Stimulated activated memory B cell treated with anti-CD40 and anti-IgM and Interleukin-4, amounts not matched to agents 10 μg/mL and 1 μg/mL and 100 μg/mL, for 72 hours (primary cell): ENCODE measurements around the gene MGAT5B.

Source experiments
- ATAC-seq: fragments of 150-1000 bp; cut with Tn5 transposase; 2 replicates; pipeline ENCODE4 v1.10.0; 2021
- H3K27ac Mint-ChIP-seq: one replicate; pipeline ENCODE4 v1.8.0; 2022; ENCODE audit warnings: mild to moderate bottlenecking, mixed read lengths
- H3K27me3 Mint-ChIP-seq: one replicate; pipeline ENCODE4 v1.8.0; 2022; ENCODE audit warnings: mixed read lengths
- H3K36me3 Mint-ChIP-seq: one replicate; pipeline ENCODE4 v1.8.0; 2022; ENCODE audit warnings: mixed read lengths
- H3K4me1 Mint-ChIP-seq: one replicate; pipeline ENCODE4 v1.8.0; 2022; ENCODE audit warnings: mixed read lengths
- H3K4me3 Mint-ChIP-seq: one replicate; pipeline ENCODE4 v1.8.0; 2022; ENCODE audit warnings: mild to moderate bottlenecking, moderate library complexity, mixed read lengths
- H3K9me3 Mint-ChIP-seq: one replicate; pipeline ENCODE4 v1.8.0; 2022; ENCODE audit warnings: mixed read lengths

Gene MGAT5B

GRCh38 chr17:76868176-76868668 is at the start of gene MGAT5B:
MGAT5B (plus strand) TSS chr17:76868404; CDS start chr17:76869030, 626 bp downstream.
- Mint-ChIP-seq H3K27ac (peak within 1 kb of the TSS; percentile 50), H3K9me3 (no peaks in the 10 kb centered on the region), H3K4me3 (peak within 1 kb of the TSS; percentile 70), H3K36me3 (no peaks in the 10 kb centered on the region), H3K4me1 (peaks cover 12% of the 10 kb centered on the region), H3K27me3 (peaks cover 76% of the 10 kb centered on the region)
- peak; percentile 89 for ATAC-seq

GRCh38 chr17:76820039-76820438 is 48.2 kb upstream of the MGAT5B start:
- peaks cover 53% of the 10 kb centered on the region for H3K27me3 Mint-ChIP-seq
- ATAC-seq = peak; percentile 80
- H3K36me3 Mint-ChIP-seq = no peaks in the 10 kb centered on the region
- no peaks in the 10 kb centered on the region for H3K9me3 Mint-ChIP-seq
- H3K4me3 Mint-ChIP-seq = no peak overlapping the region
- peaks cover 29% of the 10 kb centered on the region for H3K4me1 Mint-ChIP-seq
- H3K27ac Mint-ChIP-seq = peak overlapping the region; percentile 38

- no peaks in the 10 kb centered on the region for H3K9me3 Mint-ChIP-seq
Observed at GRCh38 chr17:76820561-76820960, 47.6 kb upstream of the MGAT5B start.

GRCh38 chr17:76822184-76822778 is 45.9 kb upstream of the MGAT5B start:
- Mint-ChIP-seq H3K4me3 (no peak overlapping the region), H3K4me1 (peaks cover 23% of the 10 kb centered on the region), H3K27ac (no peak overlapping the region), H3K36me3 (no peaks in the 10 kb centered on the region), H3K27me3 (peaks cover 57% of the 10 kb centered on the region), H3K9me3 (no peaks in the 10 kb centered on the region)
- no peak for ATAC-seq

More at GRCh38 chr17:76820561-76820960, 47.6 kb upstream of the MGAT5B start:
- Mint-ChIP-seq H3K4me3 (no peak overlapping the region), H3K4me1 (peaks cover 29% of the 10 kb centered on the region), H3K27me3 (peaks cover 53% of the 10 kb centered on the region), H3K27ac (no peak overlapping the region), H3K36me3 (no peaks in the 10 kb centered on the region)
- no peak for ATAC-seq

GRCh38 chr17:76824093-76824492 is 44.1 kb upstream of the MGAT5B start:
- Mint-ChIP-seq H3K27me3 (peaks cover 67% of the 10 kb centered on the region), H3K4me3 (no peak overlapping the region), H3K9me3 (no peaks in the 10 kb centered on the region), H3K27ac (no peak overlapping the region), H3K36me3 (no peaks in the 10 kb centered on the region), H3K4me1 (peaks cover 23% of the 10 kb centered on the region)
- peak; percentile 17 for ATAC-seq

- H3K9me3 Mint-ChIP-seq = no peaks in the 10 kb centered on the region
- no peak overlapping the region for H3K27ac Mint-ChIP-seq
- H3K4me1 Mint-ChIP-seq = peaks cover 9% of the 10 kb centered on the region
Observed at GRCh38 chr17:76826330-76827068, 41.7 kb upstream of the MGAT5B start.

GRCh38 chr17:76827736-76828135 is 40.5 kb upstream of the MGAT5B start:
- no peak overlapping the region for H3K4me3 Mint-ChIP-seq
- H3K36me3 Mint-ChIP-seq = no peaks in the 10 kb centered on the region
- no peaks in the 10 kb centered on the region for H3K9me3 Mint-ChIP-seq
- peaks cover 9% of the 10 kb centered on the region for H3K4me1 Mint-ChIP-seq
- no peak for ATAC-seq
- H3K27ac Mint-ChIP-seq = no peak overlapping the region
- H3K27me3 Mint-ChIP-seq = peaks cover 81% of the 10 kb centered on the region

More at GRCh38 chr17:76826330-76827068, 41.7 kb upstream of the MGAT5B start:
- Mint-ChIP-seq H3K36me3 (no peaks in the 10 kb centered on the region), H3K27me3 (peaks cover 80% of the 10 kb centered on the region), H3K4me3 (no peak overlapping the region)
- ATAC-seq = no peak

GRCh38 chr17:76830987-76831715 is 37.1 kb upstream of the MGAT5B start:
- Mint-ChIP-seq H3K27ac (no peak overlapping the region), H3K36me3 (no peaks in the 10 kb centered on the region), H3K4me1 (no peaks in the 10 kb centered on the region), H3K4me3 (no peak overlapping the region), H3K27me3 (peaks cover 83% of the 10 kb centered on the region), H3K9me3 (no peaks in the 10 kb centered on the region)
- no peak for ATAC-seq

GRCh38 chr17:76833034-76833644 is 35.1 kb upstream of the MGAT5B start:
- Mint-ChIP-seq H3K27me3 (peaks cover 63% of the 10 kb centered on the region), H3K4me3 (no peak overlapping the region), H3K4me1 (no peaks in the 10 kb centered on the region), H3K9me3 (no peaks in the 10 kb centered on the region), H3K27ac (no peak overlapping the region), H3K36me3 (no peaks in the 10 kb centered on the region)
- no peak for ATAC-seq

GRCh38 chr17:76833747-76834146 is 34.5 kb upstream of the MGAT5B start:
- Mint-ChIP-seq H3K36me3 (no peaks in the 10 kb centered on the region), H3K4me1 (no peaks in the 10 kb centered on the region), H3K4me3 (no peak overlapping the region), H3K9me3 (no peaks in the 10 kb centered on the region), H3K27me3 (peaks cover 60% of the 10 kb centered on the region), H3K27ac (no peak overlapping the region)
- ATAC-seq = no peak

- Mint-ChIP-seq H3K4me1 (peaks cover 11% of the 10 kb centered on the region), H3K4me3 (no peak overlapping the region), H3K9me3 (no peaks in the 10 kb centered on the region), H3K27me3 (peaks cover 57% of the 10 kb centered on the region), H3K36me3 (no peaks in the 10 kb centered on the region), H3K27ac (no peak overlapping the region)
- no peak for ATAC-seq
Observed at GRCh38 chr17:76834870-76835269, 33.3 kb upstream of the MGAT5B start.

- Mint-ChIP-seq H3K4me1 (peaks cover 35% of the 10 kb centered on the region), H3K27ac (no peak overlapping the region), H3K36me3 (no peaks in the 10 kb centered on the region), H3K9me3 (no peaks in the 10 kb centered on the region), H3K27me3 (peaks cover 65% of the 10 kb centered on the region), H3K4me3 (peak overlapping the region; percentile 11)
- ATAC-seq = peak; percentile 5
Observed at GRCh38 chr17:76840443-76840767, 27.8 kb upstream of the MGAT5B start.

- Mint-ChIP-seq H3K36me3 (no peaks in the 10 kb centered on the region), H3K27ac (no peak overlapping the region), H3K9me3 (no peaks in the 10 kb centered on the region), H3K27me3 (peaks cover 65% of the 10 kb centered on the region), H3K4me1 (peaks cover 35% of the 10 kb centered on the region), H3K4me3 (no peak overlapping the region)
- no peak for ATAC-seq
Observed at GRCh38 chr17:76840884-76841775, 27.1 kb upstream of the MGAT5B start.

GRCh38 chr17:76841776-76842405 is 26.3 kb upstream of the MGAT5B start:
- Mint-ChIP-seq H3K4me1 (peaks cover 35% of the 10 kb centered on the region), H3K27me3 (peaks cover 73% of the 10 kb centered on the region)
- no peak for ATAC-seq

More at GRCh38 chr17:76841776-76842405, 26.3 kb upstream of the MGAT5B start:
- Mint-ChIP-seq H3K9me3 (no peaks in the 10 kb centered on the region), H3K36me3 (no peaks in the 10 kb centered on the region), H3K27ac (no peak overlapping the region), H3K4me3 (no peak overlapping the region)
